ENCODE results near the gene SLC38A1.

DNA sequence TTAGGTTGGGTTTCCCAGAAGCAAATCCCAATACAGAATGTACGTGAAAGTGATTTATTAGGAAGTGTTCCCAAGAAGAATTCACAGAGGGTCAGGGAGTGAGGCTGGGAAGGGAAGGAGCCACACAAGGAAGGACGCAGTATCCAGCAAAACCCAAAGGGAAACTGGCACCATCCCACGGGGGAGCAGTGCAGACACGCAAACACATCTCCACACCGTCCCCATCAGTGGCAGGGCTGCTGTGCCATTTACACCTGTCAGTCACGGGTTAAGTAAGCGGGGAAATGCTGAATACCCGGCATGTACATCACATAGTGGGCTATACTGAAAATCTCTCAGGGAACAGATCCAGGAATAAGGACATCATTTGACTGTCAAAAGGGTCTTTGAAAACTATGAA, 93.9 kb downstream of the SLC38A1 start:
- TF ChIP-seq GATA2 (IDR thresholded peaks at IDR 0.05; ENCODE audit: low read depth, low read length), result no peak
- TF ChIP-seq GATA3 (IDR thresholded peaks at IDR 0.05; ENCODE audit: low read depth, low read length), result no peak
